Naive thymus-derived CD4-positive, alpha-beta T cell (primary cell): ENCODE data around the gene VPS13D. TPM values are rescaled to one million over a fixed set of nuclear protein-coding genes. Genes with fewer than 3 reads are reported as not detected.

Source experiments
- ATAC-seq: fragments of 150-1000 bp; cut with Tn5 transposase; 2 replicates; pipeline ENCODE4 v1.10.0; 2021; ENCODE audit warnings: mild to moderate bottlenecking, moderate library complexity
- CTCF ChIA-PET: fragments of 350-600 bp; sonication (Branson Sonifier 250); formaldehyde crosslinking; loops from one replicate; lab custom pipeline; 2021; ENCODE audit warnings: antibody characterized with exemption; lab: Charles Lee
- POLR2A ChIA-PET: fragments of 350-600 bp; sonication (Branson Sonifier 250); formaldehyde crosslinking; loops from one replicate; lab custom pipeline; 2021; ENCODE audit warnings: antibody characterized with exemption, inconsistent platforms; lab: Charles Lee
- DNase-seq, 9 donors: peaks; one replicate each; pipeline versions ENCODE4 v3.0.0 to v3.0.0-alpha.2; 2020 to 2022; ENCODE audit warnings: mixed read lengths in 1 of 9
- H3K27ac ChIP-seq: one replicate; pipeline ENCODE4 v1.7.0; 2013; ENCODE audit warnings: mild to moderate bottlenecking, low read depth, low read length, moderate library complexity
- H3K27me3 ChIP-seq, 2 donors: one replicate each; pipeline ENCODE4 v1.7.0; 2013; ENCODE audit warnings: low read length in 2 of 2, mild to moderate bottlenecking in 2 of 2, moderate library complexity in 2 of 2; ENCODE audit not compliant: control insufficient read depth in 2 of 2, insufficient read depth in 2 of 2
- H3K36me3 ChIP-seq, 3 experiments: 1 replicate in 2 of 3; 2 replicates in 1 of 3; pipeline ENCODE4 v1.7.0; 2013; ENCODE audit warnings: low read length in 3 of 3, mild to moderate bottlenecking in 3 of 3, moderate library complexity in 1 of 3; ENCODE audit not compliant: insufficient read depth in 3 of 3, control insufficient read depth in 2 of 3
- H3K4me1 ChIP-seq, 2 donors: one replicate each; pipeline ENCODE4 v1.7.0; 2013; ENCODE audit warnings: low read length in 2 of 2, mild to moderate bottlenecking in 2 of 2, moderate library complexity in 1 of 2; ENCODE audit not compliant: control insufficient read depth in 2 of 2, insufficient read depth in 2 of 2
- H3K4me3 ChIP-seq: 2 replicates; pipeline ENCODE4 v1.7.0; 2013; ENCODE audit warnings: mild to moderate bottlenecking, low read length
- H3K9me3 ChIP-seq, 3 experiments: 1 replicate in 2 of 3; 2 replicates in 1 of 3; pipeline ENCODE4 v1.7.0; 2013; ENCODE audit warnings: low read length in 3 of 3; ENCODE audit not compliant: control insufficient read depth in 2 of 3
- H3K27ac Mint-ChIP-seq, 9 donors: one replicate each; pipeline ENCODE4 v1.8.0; 2020 to 2022; ENCODE audit warnings: mixed read lengths in 9 of 9, mild to moderate bottlenecking in 8 of 9, moderate library complexity in 5 of 9, inconsistent platforms in 2 of 9
- H3K27me3 Mint-ChIP-seq, 5 donors: one replicate each; pipeline ENCODE4 v1.8.0; 2021 to 2022; ENCODE audit warnings: mixed read lengths in 5 of 5, mild to moderate bottlenecking in 1 of 5
- H3K36me3 Mint-ChIP-seq, 5 donors: one replicate each; pipeline ENCODE4 v1.8.0; 2020 to 2022; ENCODE audit warnings: mixed read lengths in 5 of 5, mild to moderate bottlenecking in 3 of 5, inconsistent platforms in 1 of 5
- H3K4me1 Mint-ChIP-seq, 7 donors: one replicate each; pipeline ENCODE4 v1.8.0; 2020 to 2022; ENCODE audit warnings: mixed read lengths in 7 of 7, mild to moderate bottlenecking in 3 of 7, inconsistent platforms in 1 of 7
- H3K4me3 Mint-ChIP-seq, 10 donors: one replicate each; pipeline ENCODE4 v1.8.0; 2020 to 2022; ENCODE audit warnings: mild to moderate bottlenecking in 10 of 10, mixed read lengths in 10 of 10, moderate library complexity in 6 of 10, inconsistent platforms in 2 of 10
- H3K9me3 Mint-ChIP-seq, 11 donors: one replicate each; pipeline ENCODE4 v1.8.0; 2020 to 2022; ENCODE audit warnings: mixed read lengths in 11 of 11, mild to moderate bottlenecking in 4 of 11, inconsistent platforms in 1 of 11, moderate library complexity in 1 of 11
- intact Hi-C, 2 donors: fragments of 100-400 bp; cut with micrococcal nuclease; formaldehyde crosslinking; loops; one replicate each; pipeline ENCODE4 v1.15.1; 2023
- polyA plus RNA-seq, 2 donors: library from polyadenylated mRNA; unstranded; fragments of 300-500 nt; fragmentation: Illumina TruSeq; gene quantifications; one replicate each; pipeline ENCODE4 v1.2.3, GENCODE V29; 2021
- total RNA-seq, 6 experiments: library from RNA in 5 of 6; stranded (reverse) in 5 of 6; gene quantifications; 1 replicate in 5 of 6; 2 replicates in 1 of 6; pipeline ENCODE4 v1.2.3 and lab custom pipeline; 2021 to 2026

Gene VPS13D
- total and polyA plus RNA-seq, 7 experiments from 2014 or later, result 6.5 to 94.4 (median 73.2) TPM

GRCh38 chr1:12372180-12372579, 142.3 kb downstream of the VPS13D start:
- Histone ChIP-seq H3K36me3 (peaks cover 0 to 41% (median 9%) of the 10 kb centered on the region in 3 experiments), H3K9me3 (no peaks in the 10 kb centered on the region), H3K4me3 (no peak overlapping the region), H3K27ac (no peak overlapping the region), H3K4me1 (no peaks in the 10 kb centered on the region), H3K27me3 (no peaks in the 10 kb centered on the region)
- ChIA-PET POLR2A (no interaction called here), CTCF (no interaction called here)
- no peak overlapping the region for H3K27ac Mint-ChIP-seq
- no peaks in the 10 kb centered on the region for H3K27me3 Mint-ChIP-seq
- H3K36me3 Mint-ChIP-seq, result peaks cover 11 to 61% (median 40%) of the 10 kb centered on the region in 5 donors
- no peak for ATAC-seq
- no peak overlapping the region for H3K4me3 Mint-ChIP-seq
- peaks cover 0 to 12% (median 0%) of the 10 kb centered on the region in 7 donors for H3K4me1 Mint-ChIP-seq
- intact Hi-C loops, result no loop called here
- H3K9me3 Mint-ChIP-seq, result no peaks in the 10 kb centered on the region
- DNase-seq, result no peak

DNA sequence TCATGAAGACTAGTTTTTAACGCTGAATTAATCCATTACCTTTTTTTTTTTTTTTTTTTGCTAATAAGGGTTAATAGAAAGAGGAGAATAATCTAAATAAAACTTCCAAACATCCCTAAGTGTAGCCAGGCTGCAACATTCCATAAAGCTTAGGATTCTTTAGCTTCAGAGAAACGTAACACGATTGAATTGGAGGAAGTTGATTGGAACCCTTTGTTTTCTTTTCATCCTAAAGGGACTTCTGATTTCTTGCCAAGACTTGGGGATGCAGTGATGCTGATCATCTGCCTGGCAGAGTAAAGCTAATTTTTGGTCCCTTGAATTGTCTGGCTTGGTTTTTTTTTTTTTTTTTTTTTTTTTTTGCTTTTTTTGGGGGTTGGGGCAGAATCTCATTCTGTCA, 142.9 kb downstream of the VPS13D start:
- no peak overlapping the region for H3K27ac Mint-ChIP-seq

GRCh38 chr1:12375133-12375829, 145.5 kb downstream of the VPS13D start:
- H3K27ac ChIP-seq, result no peak overlapping the region
- DNase-seq (no peak), ATAC-seq (no peak)
- Mint-ChIP-seq H3K9me3 (peaks cover 0 to 1% (median 0%) of the 10 kb centered on the region in 11 donors), H3K36me3 (peaks cover 17 to 59% (median 38%) of the 10 kb centered on the region in 5 donors), H3K4me1 (peaks cover 0 to 12% (median 0%) of the 10 kb centered on the region in 7 donors), H3K27ac (peak overlapping the region in 1 of 9 donors; percentile 31), H3K4me3 (no peak overlapping the region), H3K27me3 (no peaks in the 10 kb centered on the region)
- no peaks in the 10 kb centered on the region for H3K4me1 ChIP-seq
- ChIA-PET POLR2A (no interaction called here), CTCF (no interaction called here)
- intact Hi-C loops, result no loop called here
- H3K4me3 ChIP-seq, result no peak overlapping the region
- H3K36me3 ChIP-seq, result peaks cover under 1 to 40% (median 14%) of the 10 kb centered on the region in 3 experiments
- no peaks in the 10 kb centered on the region for H3K9me3 ChIP-seq
- H3K27me3 ChIP-seq, result no peaks in the 10 kb centered on the region

More for the DNA sequence above, 142.9 kb downstream of the VPS13D start:
- Histone ChIP-seq H3K9me3 (no peaks in the 10 kb centered on the region), H3K4me3 (no peak overlapping the region), H3K27me3 (no peaks in the 10 kb centered on the region), H3K36me3 (peaks cover 0 to 41% (median 9%) of the 10 kb centered on the region in 3 experiments), H3K27ac (no peak overlapping the region), H3K4me1 (no peaks in the 10 kb centered on the region)
- ChIA-PET CTCF (no interaction called here), POLR2A (no interaction called here)
- DNase-seq, result no peak
- no peak for ATAC-seq
- Mint-ChIP-seq H3K27me3 (no peaks in the 10 kb centered on the region), H3K4me1 (peaks cover 0 to 12% (median 0%) of the 10 kb centered on the region in 7 donors), H3K4me3 (no peak overlapping the region), H3K9me3 (no peaks in the 10 kb centered on the region), H3K36me3 (peaks cover 12 to 62% (median 40%) of the 10 kb centered on the region in 5 donors)
- intact Hi-C loops, result no loop called here

GRCh38 chr1:12376236-12377045, 146.6 kb downstream of the VPS13D start:
- Mint-ChIP-seq H3K4me1 (peaks cover 1 to 12% (median 9%) of the 10 kb centered on the region in 7 donors), H3K36me3 (peaks cover 17 to 64% (median 40%) of the 10 kb centered on the region in 5 donors), H3K9me3 (peaks cover 0 to 1% (median 0%) of the 10 kb centered on the region in 11 donors), H3K27ac (peak overlapping the region in 1 of 9 donors; percentile 16), H3K27me3 (no peaks in the 10 kb centered on the region), H3K4me3 (no peak overlapping the region)
- peak; percentile 50 for ATAC-seq
- intact Hi-C loops, result no loop called here
- Histone ChIP-seq H3K27ac (no peak overlapping the region), H3K4me3 (no peak overlapping the region), H3K9me3 (no peaks in the 10 kb centered on the region), H3K27me3 (no peaks in the 10 kb centered on the region), H3K36me3 (peaks cover 4 to 43% (median 14%) of the 10 kb centered on the region in 3 experiments), H3K4me1 (no peaks in the 10 kb centered on the region)
- CTCF ChIA-PET, result interaction anchor here (0.7 kb wide), 1 partner anchor 9 kb away, joined by 3 read pairs; no protein-coding TSS in a partner anchor
- DNase-seq, result no peak
- POLR2A ChIA-PET, result no interaction called here

GRCh38 chr1:12380326-12381249, 150.8 kb downstream of the VPS13D start:
- Histone ChIP-seq H3K9me3 (no peaks in the 10 kb centered on the region), H3K27ac (no peak overlapping the region), H3K4me3 (no peak overlapping the region), H3K36me3 (peaks cover 8 to 40% (median 10%) of the 10 kb centered on the region in 3 experiments), H3K27me3 (no peaks in the 10 kb centered on the region), H3K4me1 (peaks cover 16 to 25% of the 10 kb centered on the region in 2 donors)
- DNase-seq, result no peak
- no peak overlapping the region for H3K4me3 Mint-ChIP-seq
- H3K4me1 Mint-ChIP-seq, result peaks cover 22 to 49% (median 43%) of the 10 kb centered on the region in 7 donors
- no peaks in the 10 kb centered on the region for H3K27me3 Mint-ChIP-seq
- ChIA-PET CTCF (no interaction called here), POLR2A (interaction anchor here (0.6 kb wide), 1 partner anchor 160 kb away, joined by 3 read pairs; no protein-coding TSS in a partner anchor)
- H3K27ac Mint-ChIP-seq, result peak overlapping the region in 3 of 9 donors; percentile 82 to 92 (median 88)
- no peak for ATAC-seq
- peaks cover 0 to 6% (median 0%) of the 10 kb centered on the region in 11 donors for H3K9me3 Mint-ChIP-seq
- intact Hi-C loops, result no loop called here
- H3K36me3 Mint-ChIP-seq, result peaks cover 12 to 73% (median 54%) of the 10 kb centered on the region in 5 donors
